Suppressor macrophage (primary cell): Measurements from ENCODE around the gene PCBP1.
"Not testable (repeated sequence)": the region's sequence is repeated elsewhere in the genome, so short reads cannot be mapped to it uniquely, and the experiment has no call there.

ENCODE experiments used
- DNase-seq, 4 experiments: peaks; one replicate each; pipeline ENCODE4 v3.0.0-alpha.2; 2020 to 2022

The PCBP1 gene

GRCh38 chr2:70098032-70098431 lies 10.8 kb downstream of the PCBP1 start:
- DNase-seq, result no peak

GRCh38 chr2:70099270-70099669 lies 12.0 kb downstream of the PCBP1 start:
- no peak for DNase-seq

- no peak for DNase-seq
These were observed 13.9 kb downstream of the PCBP1 start for GRCh38 chr2:70101174-70101573.

GRCh38 chr2:70101686-70102085 lies 14.4 kb downstream of the PCBP1 start:
- not testable (repeated sequence) for DNase-seq

- not testable (repeated sequence) for DNase-seq
These were observed 15.1 kb downstream of the PCBP1 start for GRCh38 chr2:70102323-70102905.

- DNase-seq, result peak in 2 of 4 experiments; percentile 39 to 50
These were observed 16.3 kb downstream of the PCBP1 start for GRCh38 chr2:70103531-70104061.

GRCh38 chr2:70104231-70105111 lies 17.2 kb downstream of the PCBP1 start:
- DNase-seq, result peak; percentile 70 to 84 (median 80)

GRCh38 chr2:70106138-70106537 lies 18.9 kb downstream of the PCBP1 start:
- not testable (repeated sequence) for DNase-seq

GRCh38 chr2:70110397-70110796 lies 23.1 kb downstream of the PCBP1 start:
- not testable (repeated sequence) for DNase-seq

GRCh38 chr2:70111752-70112591 lies 24.7 kb downstream of the PCBP1 start:
- DNase-seq, result no peak

- DNase-seq, result no peak
These were observed 26.2 kb downstream of the PCBP1 start for GRCh38 chr2:70113359-70114070.

GRCh38 chr2:70115646-70116442 lies 28.6 kb downstream of the PCBP1 start:
- DNase-seq, result peak in 3 of 4 experiments; percentile 60 to 73 (median 70)

GRCh38 chr2:70116936-70117552 lies 29.8 kb downstream of the PCBP1 start:
- DNase-seq, result no peak

- DNase-seq, result peak in 2 of 4 experiments; percentile 23 to 31
These were observed 31.6 kb downstream of the PCBP1 start for GRCh38 chr2:70118798-70119454.

- DNase-seq, result peak in 2 of 4 experiments; percentile 29 to 34
These were observed 34.5 kb downstream of the PCBP1 start for GRCh38 chr2:70121627-70122372.

GRCh38 chr2:70122470-70122869 lies 35.2 kb downstream of the PCBP1 start:
- no peak for DNase-seq

GRCh38 chr2:70123051-70123828 lies 36.0 kb downstream of the PCBP1 start:
- DNase-seq, result peak in 3 of 4 experiments; percentile 55 to 74 (median 69)

GRCh38 chr2:70123829-70124116 lies 36.5 kb downstream of the PCBP1 start:
- DNase-seq, result no peak
